ENCODE results near the gene FRY.

The FRY gene

DNA sequence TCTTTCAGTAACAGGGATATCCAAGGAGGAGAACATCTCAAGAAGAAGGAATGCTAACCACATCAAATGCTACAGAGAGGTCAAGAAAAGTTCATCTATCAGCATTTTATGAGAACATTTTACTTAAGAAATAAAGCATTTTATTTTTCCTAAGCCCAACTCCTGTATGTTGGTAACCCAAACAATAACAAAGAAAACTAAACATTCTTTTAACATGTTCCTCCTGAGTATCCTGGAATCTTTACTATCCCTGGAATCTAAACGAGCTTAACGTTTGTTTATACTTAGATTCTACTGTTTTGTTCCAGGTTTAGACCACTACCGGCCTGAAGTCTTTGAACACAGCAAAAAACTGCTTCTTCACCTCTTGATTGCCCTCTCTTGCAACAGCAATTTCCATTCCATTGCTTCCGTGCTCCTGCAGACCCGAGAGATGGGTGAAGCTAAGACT lies 193.9 kb downstream of the FRY start:
- no peak for DNase-seq (ENCODE audit: low spot score)
- POLR2A ChIA-PET (ENCODE audit: low non-redundant PET): no interaction called here
- TF ChIP-seq, protein P1, sequence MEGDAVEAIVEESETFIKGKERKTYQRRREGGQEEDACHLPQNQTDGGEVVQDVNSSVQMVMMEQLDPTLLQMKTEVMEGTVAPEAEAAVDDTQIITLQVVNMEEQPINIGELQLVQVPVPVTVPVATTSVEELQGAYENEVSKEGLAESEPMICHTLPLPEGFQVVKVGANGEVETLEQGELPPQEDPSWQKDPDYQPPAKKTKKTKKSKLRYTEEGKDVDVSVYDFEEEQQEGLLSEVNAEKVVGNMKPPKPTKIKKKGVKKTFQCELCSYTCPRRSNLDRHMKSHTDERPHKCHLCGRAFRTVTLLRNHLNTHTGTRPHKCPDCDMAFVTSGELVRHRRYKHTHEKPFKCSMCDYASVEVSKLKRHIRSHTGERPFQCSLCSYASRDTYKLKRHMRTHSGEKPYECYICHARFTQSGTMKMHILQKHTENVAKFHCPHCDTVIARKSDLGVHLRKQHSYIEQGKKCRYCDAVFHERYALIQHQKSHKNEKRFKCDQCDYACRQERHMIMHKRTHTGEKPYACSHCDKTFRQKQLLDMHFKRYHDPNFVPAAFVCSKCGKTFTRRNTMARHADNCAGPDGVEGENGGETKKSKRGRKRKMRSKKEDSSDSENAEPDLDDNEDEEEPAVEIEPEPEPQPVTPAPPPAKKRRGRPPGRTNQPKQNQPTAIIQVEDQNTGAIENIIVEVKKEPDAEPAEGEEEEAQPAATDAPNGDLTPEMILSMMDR (conservative IDR thresholded peaks at IDR 0.05; ENCODE audit: low read depth): no peak
- CTCF ChIA-PET: no interaction called here
- no peak overlapping the region for H3K27ac ChIP-seq

DNA sequence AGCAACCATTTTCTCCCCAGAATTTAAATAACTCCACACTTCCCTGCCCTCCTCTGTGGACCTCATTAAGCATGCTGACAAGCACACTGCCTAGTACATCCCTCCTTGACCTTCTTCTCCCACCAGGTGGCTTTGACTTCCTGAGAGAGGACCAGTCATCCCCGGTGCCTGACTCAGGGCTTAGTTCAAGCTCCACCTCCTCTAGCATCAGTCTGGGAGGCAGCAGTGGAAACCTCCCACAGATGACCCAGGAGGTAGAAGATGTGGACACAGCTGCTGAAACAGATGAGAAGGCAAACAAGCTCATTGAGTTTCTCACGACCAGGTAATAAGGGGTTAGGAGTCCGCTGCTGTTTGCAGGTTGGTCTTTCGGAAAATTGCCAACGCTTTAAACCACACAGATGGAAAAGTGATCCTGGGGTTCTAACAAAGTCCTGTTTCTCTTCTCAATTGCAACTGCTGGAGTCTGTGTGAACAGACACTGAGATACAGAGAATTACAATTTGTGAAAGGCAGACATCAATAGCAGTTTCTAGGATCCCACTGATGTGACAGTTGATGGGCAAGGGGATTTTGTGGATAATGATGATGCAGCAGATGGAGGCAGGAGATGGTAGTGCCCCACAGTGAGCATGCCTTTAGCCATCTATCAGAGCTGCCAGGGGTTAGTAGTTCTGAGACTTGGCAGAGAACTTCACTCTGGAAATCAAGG lies 196.9 kb downstream of the FRY start:
- ChIA-PET CTCF (no interaction called here), POLR2A (ENCODE audit: low non-redundant PET) (no interaction called here)
- TF ChIP-seq, protein P1 (conservative IDR thresholded peaks at IDR 0.05; ENCODE audit: low read depth): no peak
- peak; percentile 4 for DNase-seq (ENCODE audit: low spot score)
- H3K27ac ChIP-seq: no peak overlapping the region

DNA sequence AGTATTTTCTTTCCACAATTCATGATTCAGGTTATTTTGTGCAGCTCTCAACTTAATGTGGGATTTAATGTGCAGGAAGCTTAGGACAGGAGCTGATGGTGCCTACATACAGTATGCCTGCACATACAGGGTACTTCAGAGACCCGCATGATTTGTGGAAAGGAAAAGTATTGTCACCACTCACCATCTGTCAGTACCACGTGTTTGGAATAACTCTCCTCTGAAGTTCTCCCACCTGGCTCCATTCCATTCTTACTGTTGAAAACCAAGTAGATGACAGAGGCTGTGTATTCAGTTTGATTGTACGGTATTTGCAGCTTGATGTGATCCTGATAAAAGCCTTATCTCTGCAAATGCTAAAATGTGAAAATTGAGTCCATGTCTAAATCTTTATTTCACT lies 197.9 kb downstream of the FRY start:
- no peak for DNase-seq (ENCODE audit: low spot score)
- CTCF ChIA-PET: interaction anchor here (0.5 kb wide), 1 partner anchor 317 kb away, joined by 4 read pairs; no protein-coding TSS in a partner anchor
- TF ChIP-seq, protein P1 (conservative IDR thresholded peaks at IDR 0.05; ENCODE audit: low read depth): no peak
- H3K27ac ChIP-seq: no peak overlapping the region
- POLR2A ChIA-PET (ENCODE audit: low non-redundant PET): no interaction called here

DNA sequence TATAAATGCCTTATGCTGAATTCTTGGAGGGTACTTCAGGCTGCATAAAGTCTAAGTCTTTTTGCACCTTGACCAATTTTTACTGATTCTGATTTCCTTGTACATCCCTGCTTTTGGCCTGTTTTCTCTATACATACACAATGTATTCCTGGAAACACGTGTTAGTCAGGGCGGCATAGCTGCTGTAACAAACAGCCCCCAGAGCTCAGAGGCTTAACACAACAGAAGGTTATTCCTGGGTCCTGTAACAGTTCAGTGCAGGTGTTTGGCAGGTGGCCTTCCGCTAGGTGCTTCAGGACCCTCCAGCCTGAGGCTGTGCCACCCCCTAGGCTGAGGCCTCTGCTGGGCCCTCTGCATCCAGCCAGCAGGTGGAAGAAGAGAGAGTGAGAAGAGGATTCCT lies 200.7 kb downstream of the FRY start:
- CTCF ChIA-PET: no interaction called here
- DNase-seq (ENCODE audit: low spot score): no peak
- POLR2A ChIA-PET (ENCODE audit: low non-redundant PET): no interaction called here
- H3K27ac ChIP-seq: no peak overlapping the region
- TF ChIP-seq, protein P1 (conservative IDR thresholded peaks at IDR 0.05; ENCODE audit: low read depth): no peak

DNA sequence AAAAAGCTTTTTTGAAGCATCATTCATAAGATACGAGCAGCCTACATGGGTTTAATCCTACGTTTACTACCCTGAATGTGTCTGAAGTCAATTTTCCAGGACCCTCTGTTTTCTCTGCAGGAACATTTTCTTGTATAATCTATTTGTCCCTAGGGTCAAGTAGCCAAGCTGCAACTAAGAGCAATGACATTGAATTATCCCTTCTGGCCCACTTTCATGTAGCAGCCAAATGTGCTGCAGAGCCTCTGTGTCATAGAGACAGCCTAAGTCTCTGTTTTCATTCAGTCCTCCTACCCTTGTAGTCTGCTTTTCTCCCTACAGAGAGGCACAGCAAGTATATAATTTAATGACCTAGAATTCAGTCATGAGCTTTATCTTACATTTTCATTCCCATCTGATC lies 201.5 kb downstream of the FRY start:
- H3K27ac ChIP-seq: no peak overlapping the region
- ChIA-PET POLR2A (ENCODE audit: low non-redundant PET) (no interaction called here), CTCF (interaction anchor here (0.6 kb wide), 1 partner anchor 957 kb away, joined by 5 read pairs; no protein-coding TSS in a partner anchor)
- TF ChIP-seq, protein P1 (conservative IDR thresholded peaks at IDR 0.05; ENCODE audit: low read depth): no peak
- DNase-seq (ENCODE audit: low spot score): no peak

DNA sequence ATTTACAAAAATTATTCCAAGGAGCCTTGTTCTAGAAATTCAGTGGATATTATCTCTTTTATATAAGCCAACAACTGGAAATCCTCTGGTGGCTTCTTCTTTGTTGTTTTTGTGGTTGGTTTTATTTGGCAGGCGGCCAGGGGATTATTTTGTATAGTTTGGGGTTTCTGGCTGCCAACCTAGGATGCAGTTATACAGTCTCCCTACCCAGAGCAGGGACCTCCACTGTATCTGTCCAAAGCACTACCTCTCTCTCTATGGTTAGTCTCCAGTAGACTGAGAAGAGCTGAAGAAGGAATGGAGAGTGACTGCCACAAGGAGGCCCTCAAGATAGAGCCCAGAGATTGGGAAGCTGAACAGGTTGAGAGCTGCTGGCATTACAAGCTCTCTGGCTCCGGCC lies 203.3 kb downstream of the FRY start:
- no peak for DNase-seq (ENCODE audit: low spot score)
- TF ChIP-seq, protein P1 (conservative IDR thresholded peaks at IDR 0.05; ENCODE audit: low read depth): no peak
- H3K27ac ChIP-seq: no peak overlapping the region
- ChIA-PET CTCF (no interaction called here), POLR2A (ENCODE audit: low non-redundant PET) (no interaction called here)

Measured in RWPE1 (cell line).